GM06990 (cell line): ENCODE measurements around the gene DGCR6L.
"Not testable (repeated sequence)": the region's sequence is repeated elsewhere in the genome, so short reads cannot be mapped to it uniquely, and the experiment has no call there.

Experiments
- DNase-seq: peaks from one replicate; pipeline ENCODE4 v3.0.0-alpha.2; 2011; ENCODE audit not compliant: insufficient read length; ENCODE audit errors: extremely low read depth
- H3K27me3 ChIP-seq: replicated peaks from 2 replicates; pipeline ENCODE4 v1.6.0; 2011; ENCODE audit warnings: low read length; ENCODE audit not compliant: control insufficient read depth, insufficient read depth
- H3K36me3 ChIP-seq: 2 replicates; pipeline ENCODE4 v1.5.1; 2011; ENCODE audit warnings: low read length; ENCODE audit not compliant: control insufficient read depth, insufficient read depth
- H3K4me3 ChIP-seq: replicated peaks from 2 replicates; pipeline ENCODE4 v1.5.1; 2011; ENCODE audit warnings: low read depth, mild to moderate bottlenecking, control low read depth, low read length
- TF ChIP-seq, protein P1 (sequence below): IDR thresholded peaks from 2 replicates; pipeline ENCODE4 v1.5.1; 2011; ENCODE audit warnings: low read length, control low read depth, mild to moderate bottlenecking, inconsistent platforms; ENCODE audit not compliant: insufficient read depth, poor library complexity, severe bottlenecking

DGCR6L gene

DNA sequence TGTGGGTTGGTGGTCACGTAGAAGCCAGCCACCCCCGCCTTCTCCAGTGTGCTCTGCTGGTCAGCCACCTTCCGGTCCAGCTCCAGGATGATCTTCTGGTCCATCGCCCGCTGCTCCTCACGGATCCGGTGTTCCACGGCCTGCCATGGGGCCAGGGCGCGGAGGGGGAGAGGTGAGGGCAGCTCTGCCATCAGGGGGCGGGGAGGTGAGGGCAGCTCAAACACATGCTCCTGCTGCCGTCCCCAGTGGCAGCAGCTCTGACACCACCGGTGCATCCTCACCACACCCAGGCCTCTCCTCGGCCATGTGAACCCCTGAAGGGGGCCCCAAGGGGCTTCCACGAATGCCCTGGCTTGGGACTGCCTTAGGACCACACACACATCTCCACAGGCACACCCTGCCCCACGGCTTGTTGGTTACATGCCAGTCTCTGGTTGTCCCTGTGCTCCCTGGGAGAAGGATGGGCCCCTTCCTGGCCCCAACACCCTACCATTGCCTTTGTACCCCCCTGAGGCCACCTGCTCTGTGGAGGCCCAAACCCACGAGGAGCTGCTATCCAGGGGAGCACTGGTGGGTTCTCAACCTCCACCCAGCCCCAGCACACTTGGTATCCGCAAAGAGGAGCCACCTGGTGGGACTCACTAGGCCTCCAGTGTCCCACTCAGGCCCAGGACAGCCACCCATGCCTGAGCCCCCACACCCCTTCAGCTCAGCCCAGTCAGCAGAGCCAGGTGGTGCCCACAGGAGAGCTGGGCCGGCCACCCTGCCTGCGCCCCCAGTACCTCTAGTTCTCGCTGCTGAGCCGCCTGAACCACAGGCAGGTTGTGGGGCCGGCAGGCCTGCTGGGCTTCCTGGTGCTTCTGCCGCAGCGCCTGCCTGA, 4.3 kb downstream of the DGCR6L start:
- no peaks in the 10 kb centered on the region for H3K27me3 ChIP-seq
- TF ChIP-seq, protein P1, sequence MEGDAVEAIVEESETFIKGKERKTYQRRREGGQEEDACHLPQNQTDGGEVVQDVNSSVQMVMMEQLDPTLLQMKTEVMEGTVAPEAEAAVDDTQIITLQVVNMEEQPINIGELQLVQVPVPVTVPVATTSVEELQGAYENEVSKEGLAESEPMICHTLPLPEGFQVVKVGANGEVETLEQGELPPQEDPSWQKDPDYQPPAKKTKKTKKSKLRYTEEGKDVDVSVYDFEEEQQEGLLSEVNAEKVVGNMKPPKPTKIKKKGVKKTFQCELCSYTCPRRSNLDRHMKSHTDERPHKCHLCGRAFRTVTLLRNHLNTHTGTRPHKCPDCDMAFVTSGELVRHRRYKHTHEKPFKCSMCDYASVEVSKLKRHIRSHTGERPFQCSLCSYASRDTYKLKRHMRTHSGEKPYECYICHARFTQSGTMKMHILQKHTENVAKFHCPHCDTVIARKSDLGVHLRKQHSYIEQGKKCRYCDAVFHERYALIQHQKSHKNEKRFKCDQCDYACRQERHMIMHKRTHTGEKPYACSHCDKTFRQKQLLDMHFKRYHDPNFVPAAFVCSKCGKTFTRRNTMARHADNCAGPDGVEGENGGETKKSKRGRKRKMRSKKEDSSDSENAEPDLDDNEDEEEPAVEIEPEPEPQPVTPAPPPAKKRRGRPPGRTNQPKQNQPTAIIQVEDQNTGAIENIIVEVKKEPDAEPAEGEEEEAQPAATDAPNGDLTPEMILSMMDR: no peak
- no peak for DNase-seq
- H3K4me3 ChIP-seq: no peak overlapping the region
- no peaks in the 10 kb centered on the region for H3K36me3 ChIP-seq

DNA sequence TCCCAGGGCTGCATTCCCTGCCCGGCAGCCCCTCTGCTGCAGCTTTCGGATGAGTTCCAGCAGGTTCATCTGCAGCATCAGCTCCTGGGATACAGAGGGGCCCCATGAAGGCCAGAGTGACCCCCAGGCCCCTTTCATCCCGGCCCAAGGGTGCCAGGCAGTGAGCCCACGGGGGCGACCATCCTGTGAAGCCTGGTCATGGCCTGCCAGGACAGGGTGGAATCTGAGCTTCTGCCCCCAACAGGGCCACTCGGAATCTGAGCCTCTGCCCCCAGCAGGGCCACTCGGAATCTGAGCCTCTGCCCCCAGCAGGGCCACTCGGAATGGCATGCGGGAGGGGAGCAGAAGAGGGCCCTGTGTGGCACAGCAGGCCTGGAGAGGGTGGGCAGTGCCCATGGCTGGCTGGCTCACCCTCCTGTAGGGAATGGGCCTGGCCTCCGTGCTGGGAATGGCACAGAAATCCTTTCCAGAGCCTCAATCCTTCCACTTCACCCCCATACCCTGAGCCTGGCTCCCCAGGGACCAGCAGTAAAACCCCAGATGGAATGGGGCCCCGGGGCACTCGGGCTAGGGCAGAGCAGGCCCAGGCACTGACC, 5.0 kb downstream of the DGCR6L start:
- H3K27me3 ChIP-seq, H3K36me3 ChIP-seq, H3K4me3 ChIP-seq, DNase-seq: not testable (repeated sequence)

DNA sequence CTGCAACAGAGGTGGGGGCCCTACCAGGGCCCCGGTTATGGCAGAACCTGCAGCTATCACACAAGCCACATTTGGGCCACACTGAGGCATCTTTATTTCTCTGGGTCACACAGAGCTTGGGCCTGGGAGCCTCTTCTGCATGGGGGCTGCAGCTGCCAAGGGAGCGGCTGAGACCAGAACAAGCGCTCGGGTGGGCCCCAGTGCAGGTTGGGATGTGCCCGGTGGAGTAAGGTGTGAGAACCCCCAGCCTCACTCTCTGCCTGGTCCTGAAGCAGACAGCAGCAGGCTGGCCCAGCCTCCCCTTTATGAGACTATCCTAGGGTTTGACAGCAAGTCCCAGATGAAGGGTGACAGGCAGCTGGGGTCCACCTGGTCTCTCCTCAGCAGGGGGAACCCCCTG, 5.7 kb downstream of the DGCR6L start:
- not testable (repeated sequence) for H3K27me3 ChIP-seq, H3K36me3 ChIP-seq, DNase-seq, H3K4me3 ChIP-seq

DNA sequence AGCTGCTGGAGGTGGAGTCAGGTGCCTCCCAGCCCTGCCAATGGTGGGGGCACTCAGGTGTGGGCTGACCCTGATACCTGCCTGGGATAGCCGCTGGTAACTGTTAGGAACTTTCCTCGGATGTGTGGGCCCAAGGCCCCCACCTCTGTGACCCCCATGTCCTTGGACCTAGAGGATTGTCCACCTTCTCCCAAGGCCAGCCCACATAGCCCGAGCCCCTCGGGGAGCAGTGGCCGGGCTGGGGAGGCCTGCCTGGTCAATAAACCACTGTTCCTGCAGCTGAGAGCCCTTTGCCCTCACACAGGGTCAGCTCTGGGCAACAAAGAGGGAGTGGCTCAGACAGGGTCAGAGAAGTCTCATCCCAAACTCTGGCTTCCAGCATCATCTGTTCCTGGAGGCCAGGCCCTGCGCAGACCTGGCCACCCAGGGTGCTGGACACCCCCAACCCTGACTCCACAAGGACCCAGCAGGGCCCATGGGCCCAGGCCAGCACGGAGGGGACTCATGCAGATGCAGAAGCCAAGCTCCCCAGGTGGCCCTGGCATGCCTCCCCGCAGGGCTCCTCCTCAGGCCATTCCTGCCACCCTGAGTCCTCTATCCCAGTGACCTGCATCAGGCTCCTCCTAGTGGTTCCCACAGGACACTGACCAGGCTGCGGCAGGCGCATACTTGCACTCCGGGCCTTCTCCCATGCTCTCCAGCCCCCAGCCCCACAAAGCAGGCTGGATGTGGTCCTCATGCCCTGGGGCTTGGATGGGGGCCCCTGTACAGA, 6.4 kb downstream of the DGCR6L start:
- not testable (repeated sequence) for DNase-seq, H3K4me3 ChIP-seq

DNA sequence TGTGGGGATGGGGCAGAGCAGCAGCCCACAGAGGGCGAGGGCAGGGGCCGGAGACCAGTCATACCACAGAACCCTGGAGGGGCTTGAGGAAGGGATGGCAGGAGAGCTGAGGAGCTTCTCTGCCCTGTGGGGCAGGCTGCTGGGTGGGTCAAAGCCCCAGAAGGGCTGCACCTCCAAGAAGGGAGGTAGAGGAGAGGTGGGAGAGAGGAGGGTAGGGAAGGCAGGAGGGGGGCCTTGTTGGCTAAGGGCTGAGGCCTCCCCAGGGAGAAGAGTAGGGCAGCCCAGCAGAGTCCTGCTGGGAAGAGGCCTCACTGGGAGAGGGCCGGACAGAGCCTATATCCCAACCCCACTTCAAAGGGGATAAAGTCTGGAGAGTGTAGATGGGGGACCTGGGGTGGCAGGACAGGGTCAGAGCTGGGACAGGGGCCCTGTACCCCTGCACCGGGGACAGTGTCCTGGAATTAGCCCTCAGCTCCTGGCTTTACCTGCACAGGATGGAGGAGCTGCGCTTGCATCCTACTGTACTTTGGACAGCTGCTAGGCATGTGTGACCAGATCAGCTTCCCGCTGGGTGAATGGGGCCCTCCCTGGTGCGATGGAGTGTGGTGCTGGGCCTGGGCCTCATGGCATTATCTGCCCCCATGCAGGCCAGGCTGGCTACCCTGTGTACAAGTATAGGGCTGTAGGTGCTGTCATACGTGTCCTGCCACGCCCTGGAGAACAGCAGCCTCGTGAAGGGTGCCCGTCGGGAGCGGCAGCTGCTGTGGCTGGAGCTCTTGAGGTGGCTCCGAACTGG, 7.3 kb downstream of the DGCR6L start:
- TF ChIP-seq, protein P1: no peak
- no peak for DNase-seq
- no peaks in the 10 kb centered on the region for H3K36me3 ChIP-seq
- H3K4me3 ChIP-seq: no peak overlapping the region
- no peaks in the 10 kb centered on the region for H3K27me3 ChIP-seq

More for the DNA sequence above, 6.4 kb downstream of the DGCR6L start:
- H3K36me3 ChIP-seq, H3K27me3 ChIP-seq: not testable (repeated sequence)

DNA sequence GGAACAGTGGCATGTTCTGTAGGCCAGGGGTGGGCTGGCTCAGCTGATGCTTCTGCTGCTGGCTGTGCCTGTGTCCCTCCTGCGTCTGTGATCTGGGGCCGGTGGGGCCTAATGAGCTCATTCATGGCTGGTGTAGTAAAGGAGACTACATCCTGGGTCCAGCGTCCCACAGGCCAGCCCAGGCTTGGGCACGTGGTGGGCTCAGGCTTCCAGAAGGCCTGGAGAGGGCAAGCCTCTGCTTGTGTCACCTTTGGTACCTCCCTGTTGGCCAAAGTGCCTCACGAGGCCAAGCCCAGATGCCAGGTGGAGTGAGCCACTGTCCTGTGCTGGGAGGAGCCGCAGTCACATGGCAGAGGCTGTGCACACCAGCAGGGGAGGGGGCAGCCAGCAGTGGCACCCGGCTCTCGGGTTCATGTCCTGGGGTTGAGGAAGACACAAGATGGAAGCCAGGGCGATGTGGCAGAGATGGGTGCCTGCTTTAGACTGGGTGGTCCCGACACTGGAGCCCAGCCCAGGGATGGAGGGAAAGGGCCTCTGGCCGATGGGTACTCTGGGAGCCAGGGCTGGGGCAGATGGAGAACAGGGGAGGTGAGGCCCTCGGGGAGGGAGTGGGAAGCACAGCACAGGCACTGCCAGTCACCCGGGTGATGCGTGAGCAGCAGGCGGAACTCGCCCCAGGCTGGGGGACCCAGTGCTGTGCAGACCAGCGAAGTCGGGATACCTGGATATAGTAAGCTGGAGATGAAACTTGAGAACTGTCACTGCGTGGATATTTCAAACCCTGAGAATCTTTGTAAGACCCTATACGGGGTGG, 8.4 kb downstream of the DGCR6L start:
- not testable (repeated sequence) for H3K36me3 ChIP-seq, H3K27me3 ChIP-seq, H3K4me3 ChIP-seq, DNase-seq

DNA sequence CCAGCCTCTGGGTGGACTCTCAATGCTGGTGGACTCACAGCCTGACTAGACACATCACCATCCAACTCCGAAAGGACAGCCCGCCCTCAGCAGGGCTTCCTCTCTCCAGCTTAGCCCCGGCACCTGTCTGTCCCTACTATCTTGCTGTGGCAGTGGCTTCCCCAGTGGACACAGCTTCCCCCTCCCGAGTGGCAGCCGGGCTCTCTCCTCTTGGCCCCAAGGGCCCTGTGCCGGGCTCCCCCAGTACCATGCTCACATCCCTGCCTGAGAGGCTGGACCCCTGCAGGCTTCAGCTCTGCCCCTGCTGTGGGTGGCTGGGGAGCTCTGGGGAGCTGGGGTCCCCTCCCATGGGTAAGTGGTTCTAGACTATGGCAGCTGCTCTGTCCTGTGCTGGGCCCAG, 9.1 kb downstream of the DGCR6L start:
- H3K4me3 ChIP-seq, H3K27me3 ChIP-seq, H3K36me3 ChIP-seq, DNase-seq: not testable (repeated sequence)

DNA sequence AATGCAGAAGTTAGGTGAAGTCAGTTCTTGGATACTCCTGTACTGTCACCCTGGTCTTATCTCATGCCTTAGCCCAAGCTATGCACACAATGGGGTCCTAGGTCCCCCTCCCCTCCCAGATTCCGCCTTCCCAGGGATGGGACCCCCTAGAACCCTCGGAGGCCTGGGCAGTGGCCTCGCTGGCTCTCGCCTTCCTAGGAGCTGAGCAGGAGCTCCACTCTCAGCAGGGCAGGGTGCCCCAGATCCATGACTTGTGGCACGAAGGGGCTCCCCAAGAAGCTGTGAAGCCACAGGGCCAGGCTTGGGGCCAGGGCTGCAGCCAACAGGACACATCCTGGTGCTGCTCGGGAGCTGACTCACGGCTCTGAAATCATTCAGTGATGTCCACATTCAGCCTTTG, 9.7 kb downstream of the DGCR6L start:
- H3K4me3 ChIP-seq, H3K27me3 ChIP-seq, DNase-seq, H3K36me3 ChIP-seq: not testable (repeated sequence)

DNA sequence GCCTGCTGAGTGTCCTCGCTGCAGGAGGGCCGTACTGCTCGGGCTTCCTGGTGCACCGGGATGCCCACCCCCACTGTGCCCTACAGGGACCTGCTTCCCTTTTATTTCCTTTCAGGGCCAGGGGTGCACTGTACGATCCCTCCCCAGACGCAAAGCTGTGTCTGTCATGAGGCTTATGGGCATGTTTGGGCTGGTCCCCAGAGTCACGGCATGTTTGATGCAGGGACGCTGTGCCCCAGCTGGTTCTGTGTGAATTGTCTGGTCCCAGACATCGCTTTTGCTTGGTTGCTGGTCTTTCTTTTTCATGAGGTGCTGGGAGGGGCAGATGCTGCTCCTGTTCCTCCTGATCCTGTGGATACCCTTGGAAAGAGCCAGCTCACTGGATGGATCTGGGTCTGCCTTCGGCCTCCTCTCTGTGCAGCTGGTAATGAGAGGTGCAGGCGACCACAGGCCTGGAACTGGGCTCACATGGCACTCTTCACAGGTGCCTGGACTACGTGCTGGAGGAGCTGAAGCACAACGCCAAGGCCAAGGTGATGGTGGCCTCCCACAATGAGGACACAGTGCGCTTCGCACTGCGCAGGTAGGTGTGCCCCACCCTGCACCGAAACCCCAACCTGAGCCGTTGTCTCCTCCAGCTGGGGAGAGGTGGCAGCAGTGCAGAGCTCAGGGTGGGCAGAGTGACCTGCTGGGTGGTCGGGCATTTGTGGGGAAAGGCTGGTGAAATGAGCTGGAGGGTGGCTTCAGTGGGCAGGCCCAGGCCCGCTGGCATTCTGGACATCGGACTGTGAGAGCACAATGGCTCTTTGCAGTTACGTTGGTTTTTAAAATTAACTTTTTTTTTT, 10.8 kb downstream of the DGCR6L start:
- DNase-seq, H3K27me3 ChIP-seq, H3K36me3 ChIP-seq, H3K4me3 ChIP-seq: not testable (repeated sequence)
